SK-N-MC (cell line): ENCODE data around the gene NRROS.

Experiments
- EZH2 ChIP-seq: fragments of 200-600 bp; sonication (generic); IDR thresholded peaks from one replicate; pipeline ENCODE4 v1.6.1; 2017; ENCODE audit warnings: antibody characterized with exemption
- POLR2AphosphoS5 ChIP-seq: IDR thresholded peaks from 2 replicates; pipeline ENCODE4 v1.6.1; 2012; ENCODE audit warnings: mild to moderate bottlenecking, low read depth, low read length, borderline replicate concordance

GRCh38 chr3:196706327-196706726 lies 66.8 kb downstream of the NRROS start:
- TF ChIP-seq POLR2AphosphoS5 (no peak), EZH2 (no peak)
